ENCODE measurements around the gene WDFY4. TPM values are rescaled to one million over a fixed set of nuclear protein-coding genes. Genes with fewer than 3 reads are reported as not detected.
"Not testable (repeated sequence)": the region's sequence is repeated elsewhere in the genome, so short reads cannot be mapped to it uniquely, and the experiment has no call there.

The WDFY4 gene
- polyA plus RNA-seq, 1 donor (not counting 4 experiments of a cell fraction or from before 2014, with no cell fraction given), result 0.04 TPM

- DNase-seq (ENCODE audit: low read depth, low spot score) (no peak), FAIRE-seq (no peak)
- H3K27ac ChIP-seq (ENCODE audit: control insufficient read depth, insufficient read depth, low read length), result no peak overlapping the region
- H3K4me1 ChIP-seq (ENCODE audit: control insufficient read depth, extremely low read depth, insufficient read depth, low read length), result no peaks in the 10 kb centered on the region
- no peaks in the 10 kb centered on the region for H3K79me2 ChIP-seq (ENCODE audit: control insufficient read depth, insufficient read depth, low read length)
- no peaks in the 10 kb centered on the region for H3K9me3 ChIP-seq (ENCODE audit: control insufficient read depth, low read depth, low read length)
- no peaks in the 10 kb centered on the region for H3K9me1 ChIP-seq (ENCODE audit: control insufficient read depth, extremely low read depth, insufficient read depth, low read length)
- H3K27me3 ChIP-seq (ENCODE audit: control insufficient read depth, extremely low read depth, insufficient read depth, low read length), result no peaks in the 10 kb centered on the region
- dilution Hi-C loops (cut with MboI; ENCODE audit: extremely low pct_ligation_motif_present, low sequenced_read_pairs), result no loop called here
- H3K4me2 ChIP-seq (ENCODE audit: control insufficient read depth, extremely low read depth, insufficient read depth, low read depth, low read length), result no peak overlapping the region
- no peak overlapping the region for H2AFZ ChIP-seq (ENCODE audit: control insufficient read depth, low read length)
- no peak overlapping the region for H3K9ac ChIP-seq (ENCODE audit: control insufficient read depth, extremely low read depth, insufficient read depth, low read length)
- TF ChIP-seq EZH2 (IDR thresholded peaks at IDR 0.05; ENCODE audit: low read length) (no peak), CTCF (optimal IDR thresholded peaks at IDR 0.05 in 1 of 3, IDR thresholded peaks at IDR 0.05 in 1 of 3, conservative IDR thresholded peaks at IDR 0.05 in 1 of 3; ENCODE audit: extremely low read depth in 1 of 3, insufficient read depth in 2 of 3, low read length in 3 of 3) (no peak)
- H4K20me1 ChIP-seq (ENCODE audit: control insufficient read depth, extremely low read depth, insufficient read depth, low read length), result no peaks in the 10 kb centered on the region
- no peaks in the 10 kb centered on the region for H3K36me3 ChIP-seq (ENCODE audit: control insufficient read depth in 2 of 2, extremely low read depth in 1 of 2, insufficient read depth in 2 of 2, low read length in 2 of 2)
- no peak overlapping the region for H3K4me3 ChIP-seq (ENCODE audit: control insufficient read depth in 2 of 3, extremely low read depth in 1 of 3, insufficient read depth in 2 of 3, low read depth in 1 of 3, low read length in 3 of 3)
These were observed 45.0 kb upstream of the WDFY4 start for GRCh38 chr10:48639632-48640031.

DNA sequence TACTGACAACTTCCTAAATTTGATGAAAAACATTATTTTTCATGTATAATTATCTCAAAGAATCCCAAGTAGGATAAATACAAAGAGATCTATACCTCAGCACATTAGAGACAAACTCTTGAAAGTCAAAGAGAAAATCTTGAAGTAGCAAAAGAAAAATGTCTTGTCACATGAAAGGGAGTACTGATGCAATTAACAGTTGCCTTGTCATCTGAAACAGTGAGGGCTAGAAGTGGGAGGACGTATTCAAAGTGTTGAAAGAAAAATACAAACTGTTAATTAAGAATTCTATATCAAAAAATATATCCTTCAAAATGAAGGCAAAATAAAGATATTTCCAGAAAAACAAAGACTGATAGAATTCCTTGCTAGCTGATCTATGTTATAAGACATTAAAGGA, 44.3 kb upstream of the WDFY4 start:
- dilution Hi-C loops (cut with MboI; ENCODE audit: extremely low pct_ligation_motif_present, low sequenced_read_pairs), result no loop called here
- H3K9me1 ChIP-seq (ENCODE audit: control insufficient read depth, extremely low read depth, insufficient read depth, low read length), result no peaks in the 10 kb centered on the region
- FAIRE-seq, result no peak

DNA sequence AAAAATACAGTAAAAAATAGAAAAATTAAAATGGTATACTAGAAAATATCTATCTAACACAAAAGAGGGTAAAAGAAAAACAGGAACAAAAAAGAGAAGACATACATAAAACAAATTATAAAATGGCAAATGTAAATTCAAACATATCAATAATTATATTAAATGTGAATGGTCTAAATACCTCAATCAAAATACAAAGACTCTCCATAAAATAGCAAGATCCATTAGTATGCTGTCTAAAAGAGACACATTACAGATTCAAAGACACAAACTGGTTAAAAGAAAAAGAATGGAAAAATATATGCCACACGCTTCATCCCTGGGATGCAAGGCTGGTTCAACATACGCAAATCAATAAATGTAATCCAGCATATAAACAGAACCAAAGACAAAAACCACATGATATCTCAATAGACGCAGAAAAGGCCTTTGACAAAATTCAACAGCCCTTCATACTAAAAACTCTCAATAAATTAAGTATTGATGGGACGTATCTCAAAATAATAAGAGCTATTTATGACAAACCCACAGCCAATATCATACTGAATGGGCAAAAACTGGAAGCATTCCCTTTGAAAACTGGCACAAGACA, 43.5 kb upstream of the WDFY4 start:
- FAIRE-seq; H4K20me1 ChIP-seq (ENCODE audit: control insufficient read depth, extremely low read depth, insufficient read depth, low read length); H3K9me1 ChIP-seq (ENCODE audit: control insufficient read depth, extremely low read depth, insufficient read depth, low read length); H3K9ac ChIP-seq (ENCODE audit: control insufficient read depth, extremely low read depth, insufficient read depth, low read length); H3K79me2 ChIP-seq (ENCODE audit: control insufficient read depth, insufficient read depth, low read length); H3K27ac ChIP-seq (ENCODE audit: control insufficient read depth, insufficient read depth, low read length); H3K9me3 ChIP-seq (ENCODE audit: control insufficient read depth, low read depth, low read length); H3K4me2 ChIP-seq (ENCODE audit: control insufficient read depth, extremely low read depth, insufficient read depth, low read depth, low read length); dilution Hi-C loops (cut with MboI; ENCODE audit: extremely low pct_ligation_motif_present, low sequenced_read_pairs); H2AFZ ChIP-seq (ENCODE audit: control insufficient read depth, low read length); H3K4me3 ChIP-seq (ENCODE audit: control insufficient read depth in 2 of 3, extremely low read depth in 1 of 3, insufficient read depth in 2 of 3, low read depth in 1 of 3, low read length in 3 of 3); DNase-seq (ENCODE audit: low read depth, low spot score); H3K4me1 ChIP-seq (ENCODE audit: control insufficient read depth, extremely low read depth, insufficient read depth, low read length); H3K36me3 ChIP-seq (ENCODE audit: control insufficient read depth in 2 of 2, extremely low read depth in 1 of 2, insufficient read depth in 2 of 2, low read length in 2 of 2); H3K27me3 ChIP-seq (ENCODE audit: control insufficient read depth, extremely low read depth, insufficient read depth, low read length): not testable (repeated sequence)

More for the DNA sequence above, 44.3 kb upstream of the WDFY4 start:
- Histone ChIP-seq H3K4me1 (ENCODE audit: control insufficient read depth, extremely low read depth, insufficient read depth, low read length) (no peaks in the 10 kb centered on the region), H3K9ac (ENCODE audit: control insufficient read depth, extremely low read depth, insufficient read depth, low read length) (no peak overlapping the region), H3K27me3 (ENCODE audit: control insufficient read depth, extremely low read depth, insufficient read depth, low read length) (no peaks in the 10 kb centered on the region), H3K4me2 (ENCODE audit: control insufficient read depth, extremely low read depth, insufficient read depth, low read depth, low read length) (no peak overlapping the region), H3K27ac (ENCODE audit: control insufficient read depth, insufficient read depth, low read length) (no peak overlapping the region), H2AFZ (ENCODE audit: control insufficient read depth, low read length) (no peak overlapping the region), H3K36me3 (ENCODE audit: control insufficient read depth in 2 of 2, extremely low read depth in 1 of 2, insufficient read depth in 2 of 2, low read length in 2 of 2) (no peaks in the 10 kb centered on the region), H3K9me3 (ENCODE audit: control insufficient read depth, low read depth, low read length) (no peaks in the 10 kb centered on the region), H3K79me2 (ENCODE audit: control insufficient read depth, insufficient read depth, low read length) (no peaks in the 10 kb centered on the region), H3K4me3 (ENCODE audit: control insufficient read depth in 2 of 3, extremely low read depth in 1 of 3, insufficient read depth in 2 of 3, low read depth in 1 of 3, low read length in 3 of 3) (no peak overlapping the region), H4K20me1 (ENCODE audit: control insufficient read depth, extremely low read depth, insufficient read depth, low read length) (no peaks in the 10 kb centered on the region)
- DNase-seq (ENCODE audit: low read depth, low spot score), result no peak
- TF ChIP-seq EZH2 (IDR thresholded peaks at IDR 0.05; ENCODE audit: low read length) (no peak), CTCF (optimal IDR thresholded peaks at IDR 0.05 in 1 of 3, IDR thresholded peaks at IDR 0.05 in 1 of 3, conservative IDR thresholded peaks at IDR 0.05 in 1 of 3; ENCODE audit: extremely low read depth in 1 of 3, insufficient read depth in 2 of 3, low read length in 3 of 3) (no peak)

All from keratinocyte (primary cell).